Measurements from ENCODE around the gene POLR3GL. TPM values are rescaled to one million over a fixed set of nuclear protein-coding genes. Genes with fewer than 3 reads are reported as not detected.
"Not testable (repeated sequence)": the region's sequence is repeated elsewhere in the genome, so short reads cannot be mapped to it uniquely, and the experiment has no call there.

The POLR3GL gene
- total RNA-seq, 1 donor from 2014 or later, result 16.0 TPM

GRCh38 chr1:146020058-146021049, 55.9 kb downstream of the POLR3GL start:
- DNase-seq (ENCODE audit: low read depth, low spot score), result no peak

GRCh38 chr1:146021050-146021445, 56.6 kb downstream of the POLR3GL start:
- DNase-seq (ENCODE audit: low read depth, low spot score), result no peak

GRCh38 chr1:146021622-146022402, 57.3 kb downstream of the POLR3GL start, which contains the start of gene HJV:
HJV (minus strand) TSS chr1:146021735; CDS start chr1:146020231, 1,504 bp downstream.
- DNase-seq (ENCODE audit: low read depth, low spot score), result no peak

DNA sequence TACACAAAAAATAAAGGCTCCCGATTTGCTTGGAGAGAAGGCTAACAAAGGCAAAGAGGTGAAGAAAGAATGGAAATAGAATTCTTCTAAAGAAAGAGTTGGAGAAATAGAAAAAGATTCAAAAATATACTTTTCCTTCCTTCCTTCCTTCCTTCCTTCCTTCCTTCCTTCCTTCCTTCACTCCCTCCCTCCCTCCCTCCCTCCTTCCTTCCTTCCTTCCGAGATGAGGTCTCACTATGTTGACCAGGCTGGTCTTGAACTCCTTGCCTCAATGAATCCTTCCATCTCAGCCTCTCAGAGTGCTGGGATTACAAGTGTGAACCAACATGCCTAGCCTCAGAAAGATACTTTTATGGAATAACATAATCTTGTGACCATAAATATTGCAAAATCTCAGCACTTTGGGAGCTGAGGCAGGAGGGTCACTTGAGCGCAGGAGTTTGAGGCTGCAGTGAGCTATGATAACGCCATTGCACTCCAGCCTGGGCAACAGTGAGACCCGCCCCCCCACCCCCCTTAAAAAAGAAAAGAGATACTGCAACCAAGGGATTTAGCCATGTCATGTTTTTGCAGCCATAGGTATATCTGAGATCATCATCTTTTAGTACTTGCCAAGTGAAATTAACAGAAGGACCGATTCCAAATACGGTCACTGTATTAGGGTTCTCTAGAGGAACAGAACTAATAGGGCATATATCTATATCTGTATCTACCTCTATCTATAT, 58.1 kb downstream of the POLR3GL start:
- DNase-seq (ENCODE audit: low read depth, low spot score), result no peak

GRCh38 chr1:146025787-146026495, 61.5 kb downstream of the POLR3GL start:
- DNase-seq (ENCODE audit: low read depth, low spot score), result not testable (repeated sequence)

- not testable (repeated sequence) for DNase-seq (ENCODE audit: low read depth, low spot score)
Measured at GRCh38 chr1:146026650-146027049, 62.2 kb downstream of the POLR3GL start.

Other genes starting within 250 kb of the POLR3GL start
- not detected in 2 replicates for gene CD160, start 245.2 kb upstream of the POLR3GL start, total RNA-seq
- 17.9 and 20.0 TPM in 2 replicates for gene RNF115, start 140.6 kb upstream of the POLR3GL start, total RNA-seq
- 33.7 and 36.3 TPM in 2 replicates for gene POLR3C, start 140.5 kb upstream of the POLR3GL start, total RNA-seq
- 2.8 and 3.4 TPM in 2 replicates for gene NUDT17, start 119.1 kb upstream of the POLR3GL start, total RNA-seq
- 7.6 and 9.8 TPM in 2 replicates for gene PIAS3, start 105.6 kb upstream of the POLR3GL start, total RNA-seq
- 0.32 and 0.33 TPM in 2 replicates for gene ANKRD35, start 78.8 kb upstream of the POLR3GL start, total RNA-seq
- gene ITGA10, start 54.6 kb upstream of the POLR3GL start, total RNA-seq, result 32.2 and 104 TPM in 2 replicates
- gene PEX11B, start 46.0 kb upstream of the POLR3GL start, total RNA-seq, result 30.9 and 31.9 TPM in 2 replicates
- 129 and 198 TPM in 2 replicates for gene RBM8A, start 37.2 kb upstream of the POLR3GL start, total RNA-seq
- 22.9 and 28.6 TPM in 2 replicates for gene LIX1L, start 6.7 kb upstream of the POLR3GL start, total RNA-seq
- 0.18 and 0.20 TPM in 2 replicates for gene ANKRD34A, start 115 bp upstream of the POLR3GL start, total RNA-seq
- gene TXNIP, start 31.9 kb downstream of the POLR3GL start, total RNA-seq, result 42.1 and 57.6 TPM in 2 replicates
- not detected in 2 replicates for gene HJV, start 57.0 kb downstream of the POLR3GL start, total RNA-seq
- gene NBPF10, start 180.1 kb downstream of the POLR3GL start, total RNA-seq, result 0.66 and 1.1 TPM in 2 replicates

All from pulmonary artery endothelial cell (primary cell).